Testis (tissue), 2 donors: ENCODE measurements around the gene TDRD1.

ENCODE experiments used
- POLR2A ChIP-seq: fragments of 450-650 bp; IDR thresholded peaks from one replicate; pipeline ENCODE4 v1.6.1; 2017; ENCODE audit warnings: antibody characterized with exemption, mild to moderate bottlenecking, moderate library complexity
- TF ChIP-seq, protein P1 (sequence below), 3 experiments: fragments of 450-650 bp in 2 of 3; fragments of 200-600 bp in 1 of 3; sonication (generic) in 1 of 3; IDR thresholded peaks; one replicate each; pipeline ENCODE4 v1.5.1; 2016 to 2019; ENCODE audit warnings: antibody characterized with exemption in 3 of 3, mild to moderate bottlenecking in 2 of 3, moderate library complexity in 1 of 3

GRCh38 chr10:114172776-114173602, 6.2 kb upstream of the TDRD1 start:
- TF ChIP-seq, protein P1, sequence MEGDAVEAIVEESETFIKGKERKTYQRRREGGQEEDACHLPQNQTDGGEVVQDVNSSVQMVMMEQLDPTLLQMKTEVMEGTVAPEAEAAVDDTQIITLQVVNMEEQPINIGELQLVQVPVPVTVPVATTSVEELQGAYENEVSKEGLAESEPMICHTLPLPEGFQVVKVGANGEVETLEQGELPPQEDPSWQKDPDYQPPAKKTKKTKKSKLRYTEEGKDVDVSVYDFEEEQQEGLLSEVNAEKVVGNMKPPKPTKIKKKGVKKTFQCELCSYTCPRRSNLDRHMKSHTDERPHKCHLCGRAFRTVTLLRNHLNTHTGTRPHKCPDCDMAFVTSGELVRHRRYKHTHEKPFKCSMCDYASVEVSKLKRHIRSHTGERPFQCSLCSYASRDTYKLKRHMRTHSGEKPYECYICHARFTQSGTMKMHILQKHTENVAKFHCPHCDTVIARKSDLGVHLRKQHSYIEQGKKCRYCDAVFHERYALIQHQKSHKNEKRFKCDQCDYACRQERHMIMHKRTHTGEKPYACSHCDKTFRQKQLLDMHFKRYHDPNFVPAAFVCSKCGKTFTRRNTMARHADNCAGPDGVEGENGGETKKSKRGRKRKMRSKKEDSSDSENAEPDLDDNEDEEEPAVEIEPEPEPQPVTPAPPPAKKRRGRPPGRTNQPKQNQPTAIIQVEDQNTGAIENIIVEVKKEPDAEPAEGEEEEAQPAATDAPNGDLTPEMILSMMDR (IDR thresholded peaks at IDR 0.05) = no peak
- TF ChIP-seq POLR2A = no peak
